Measurements from ENCODE around the gene SIRT4. TPM values are rescaled to one million over a fixed set of nuclear protein-coding genes. Genes with fewer than 3 reads are reported as not detected.

The SIRT4 gene
- total and polyA plus RNA-seq, 2 of the 8 experiments (the other 6 are each of a cell fraction or from before 2014, with no cell fraction given): 3.8 to 4.1 TPM

DNA sequence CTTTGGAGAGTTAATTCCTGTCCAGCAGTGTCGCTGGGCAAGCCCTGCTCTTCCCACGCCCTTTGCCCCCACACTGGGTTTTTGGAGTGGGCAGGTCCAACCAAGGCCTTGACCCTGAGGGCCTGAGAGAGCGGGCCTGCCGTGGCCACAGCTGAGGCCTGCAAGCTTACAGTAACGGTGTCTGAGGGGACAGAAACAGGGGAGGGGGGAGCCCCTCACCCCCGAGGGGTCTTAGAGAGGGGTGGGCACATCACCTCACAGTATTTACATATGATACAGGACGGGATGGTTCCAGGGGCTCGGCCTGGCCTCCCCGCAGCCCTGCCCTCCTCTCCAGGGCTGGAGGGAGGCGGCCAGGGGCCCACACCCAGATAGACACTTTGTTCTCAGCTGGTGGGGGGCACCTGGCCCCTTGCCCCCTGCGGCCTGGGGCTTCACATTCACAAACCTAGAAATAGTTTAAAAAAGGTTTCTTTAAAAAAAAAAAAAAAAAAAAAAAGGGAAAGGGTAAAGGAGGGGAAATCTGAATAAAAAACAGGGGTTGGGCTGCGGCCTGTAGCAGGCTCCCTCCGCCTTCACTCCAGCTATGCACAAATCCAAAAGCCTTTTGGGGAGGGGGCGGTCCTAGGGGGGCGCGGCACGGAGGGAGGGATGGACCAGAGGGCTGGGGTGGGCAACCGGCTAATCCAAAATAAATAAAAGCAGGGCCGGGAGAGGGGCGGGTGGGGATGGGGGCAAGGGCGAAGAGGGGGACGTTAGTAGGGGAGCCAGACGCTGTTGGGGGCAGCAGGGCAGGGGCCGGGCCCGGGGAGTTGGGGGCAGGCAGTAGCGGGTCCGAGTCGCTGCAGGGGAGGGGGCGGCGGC lies 40.3 kb downstream of the SIRT4 start:
- H3K23me2 ChIP-seq (ENCODE audit: low read depth, low read length): no peaks in the 10 kb centered on the region
- peaks cover 0 to 9% (median 4%) of the 10 kb centered on the region in 4 experiments; a peak in 5 of 7 replicates for H3K4me1 ChIP-seq (replicated peaks in 1 of 4; ENCODE audit: control insufficient read depth in 3 of 4, insufficient read depth in 4 of 4, low read length in 3 of 4)
- TF ChIP-seq BRCA1 (IDR thresholded peaks at IDR 0.05; ENCODE audit: low read depth, low read length) (no peak), SAP30 (IDR thresholded peaks at IDR 0.05; ENCODE audit: insufficient read depth, insufficient replicate concordance, low read length) (no peak)
- POLR2A ChIA-PET (ENCODE audit: partially characterized antibody): interaction anchor here (0.6 to 2.9 kb wide), 8 partner anchors 9 to 84 kb away, joined by 3 to 13 read pairs (median 4); no protein-coding TSS in a partner anchor
- no peak overlapping the region for H2AK5ac ChIP-seq (ENCODE audit: low read depth, low read length)
- H3K79me1 ChIP-seq (ENCODE audit: low read depth, low read length): no peaks in the 10 kb centered on the region
- no peak overlapping the region; the same call in 1 of the 2 replicates for H2BK5ac ChIP-seq (ENCODE audit: low read depth, low read length)
- H3K14ac ChIP-seq (ENCODE audit: insufficient read length): no peak overlapping the region
- no peak overlapping the region for H4K5ac ChIP-seq (ENCODE audit: insufficient read length, low read depth, low read length)
- H3K79me2 ChIP-seq (ENCODE audit: control insufficient read depth in 1 of 2, insufficient read depth in 2 of 2, low read length in 2 of 2): no peaks in the 10 kb centered on the region
- WGBS, 2 experiments (ENCODE audit: extremely low coverage in 1 of 2, insufficient coverage in 1 of 2, insufficient read length in 1 of 2, insufficient replicate concordance in 2 of 2, low coverage in 1 of 2, low lambda C conversion rate in 2 of 2, missing lambda C conversion rate in 1 of 2): 55% methylated on average over 17 of the region's 30 CpGs; no CpG with 5 or more reads in 1 of the 2 experiments
- no peak overlapping the region for H2BK15ac ChIP-seq (ENCODE audit: low read length)
- no peaks in the 10 kb centered on the region for H3K27me3 ChIP-seq (replicated peaks in 1 of 4; ENCODE audit: control insufficient read depth in 3 of 4, extremely low read depth in 1 of 4, insufficient read depth in 3 of 4, low read length in 3 of 4)
- CTCF ChIA-PET (ENCODE audit: partially characterized antibody): interaction anchor here (0.6 to 3.1 kb wide), 8 partner anchors 10 to 98 kb away, joined by 3 to 13 read pairs (median 3); no protein-coding TSS in a partner anchor
- DNase-seq (ENCODE audit: low read depth in 1 of 2, low spot score in 2 of 2) (peak in 1 of 2 experiments; percentile 54), FAIRE-seq (no peak)
- no peak overlapping the region for H3K56ac ChIP-seq (replicated peaks; ENCODE audit: insufficient read length, low read depth, low read length)
- H3K36me3 ChIP-seq (ENCODE audit: control insufficient read depth in 2 of 4, insufficient read depth in 4 of 4, low read length in 3 of 4): peaks cover 3 to 34% (median 20%) of the 10 kb centered on the region in 4 experiments; a peak in 6 of 8 replicates
- H3K9me3 ChIP-seq (ENCODE audit: insufficient read depth in 2 of 2, low read depth in 1 of 2, low read length in 1 of 2): peaks cover 5 to 8% of the 10 kb centered on the region in 2 experiments
- H4K20me1 ChIP-seq (replicated peaks in 1 of 2; ENCODE audit: control insufficient read depth in 1 of 2, insufficient read depth in 2 of 2, low read length in 2 of 2): peaks cover 0 to under 1% of the 10 kb centered on the region in 2 experiments
- no peak overlapping the region for H3K18ac ChIP-seq (ENCODE audit: extremely low read depth, low read length)
- no peak overlapping the region for H3K9ac ChIP-seq (replicated peaks in 1 of 4; ENCODE audit: extremely low read depth in 1 of 4, low read depth in 3 of 4, low read length in 3 of 4)
- H3K4me3 ChIP-seq (ENCODE audit: extremely low read depth in 1 of 4, insufficient read depth in 2 of 4, low read depth in 3 of 4, low read length in 4 of 4): 0 out of 8 replicates have a peak overlapping the region, but pooled peaks of 1 of the 4 experiments have one; percentile 9
- H2BK12ac ChIP-seq (ENCODE audit: low read depth, low read length): no peak overlapping the region
- peak overlapping the region; percentile 85; the same call in 1 of the 2 replicates for H4K8ac ChIP-seq (ENCODE audit: extremely low read depth, insufficient read depth, low read length)
- H2BK120ac ChIP-seq (replicated peaks; ENCODE audit: low read depth, low read length): no peak overlapping the region
- H3K4me2 ChIP-seq (ENCODE audit: insufficient read depth in 1 of 2, low read depth in 2 of 2, low read length in 2 of 2): peak overlapping the region in 1 of 2 experiments; percentile 8; a peak in 2 of 4 replicates
- H3K4ac ChIP-seq (replicated peaks; ENCODE audit: insufficient read length, low read depth, low read length): no peak overlapping the region
- no peak overlapping the region for H4K91ac ChIP-seq (replicated peaks; ENCODE audit: insufficient read length, low read length)
- no peak overlapping the region for H2BK20ac ChIP-seq (ENCODE audit: low read length)
- no peak overlapping the region for H3K23ac ChIP-seq (ENCODE audit: insufficient read length)
- H2AFZ ChIP-seq (ENCODE audit: low read length): no peak overlapping the region
- H3K27ac ChIP-seq (ENCODE audit: low read depth, low read length): no peak overlapping the region; the same call in 1 of the 2 replicates

All from H1 (cell line).